Lower lobe of right lung (tissue), 2 donors: ENCODE results near the gene GRK7. TPM values are rescaled to one million over a fixed set of nuclear protein-coding genes. Genes with fewer than 3 reads are reported as not detected.

Source experiments
- ATAC-seq, 2 donors: fragments of 200-7000 bp; cut with Tn5 transposase; one replicate each; pipeline ENCODE4 v1.9.1; 2020 to 2022; ENCODE audit warnings: mild to moderate bottlenecking in 2 of 2, moderate library complexity in 2 of 2
- DNase-seq: peaks from one replicate; pipeline ENCODE4 v3.0.0-alpha.2; 2020
- H3K27ac ChIP-seq: fragments of 200-600 bp; one replicate; pipeline ENCODE4 v1.8.0; 2022
- H3K27me3 ChIP-seq: fragments of 200-600 bp; one replicate; pipeline ENCODE4 v1.8.0; 2022; ENCODE audit warnings: low read depth
- H3K36me3 ChIP-seq: fragments of 200-600 bp; one replicate; pipeline ENCODE4 v1.8.0; 2022; ENCODE audit warnings: mild to moderate bottlenecking
- H3K4me1 ChIP-seq: fragments of 200-600 bp; one replicate; pipeline ENCODE4 v1.8.0; 2022
- H3K4me3 ChIP-seq: fragments of 200-600 bp; one replicate; pipeline ENCODE4 v1.8.0; 2022; ENCODE audit warnings: mild to moderate bottlenecking
- H3K9me3 ChIP-seq: fragments of 200-600 bp; one replicate; pipeline ENCODE4 v1.8.0; 2022
- CTCF ChIP-seq: fragments of 200-600 bp; IDR thresholded peaks from one replicate; pipeline ENCODE4 v1.8.0; 2022; ENCODE audit warnings: antibody characterized with exemption, mild to moderate bottlenecking
- intact Hi-C: fragments of 100-400 bp; cut with DNase I; formaldehyde crosslinking; loops from one replicate; pipeline ENCODE4 v1.11.0; 2022
- total RNA-seq: library from RNA; stranded (reverse); fragmentation: NEBNext Ultra II Directional; extraction: Animal tissue kit (Norgen Biotek cat#: 25700); gene quantifications from one replicate; pipeline ENCODE4 v1.2.1, GENCODE V29; 2021
- donor health status: DM: no; HTN: yes; CAD: no; lungs with severe emphysema.

The GRK7 gene
- total RNA-seq, 1 donor from 2014 or later: not detected

- H3K27ac ChIP-seq: no peak overlapping the region
- H3K36me3 ChIP-seq: no peaks in the 10 kb centered on the region
- no peak for TF ChIP-seq CTCF
- DNase-seq: no peak
- H3K27me3 ChIP-seq: no peaks in the 10 kb centered on the region
- no peak overlapping the region for H3K4me3 ChIP-seq
- H3K9me3 ChIP-seq: no peaks in the 10 kb centered on the region
- no peak for ATAC-seq
- intact Hi-C loops: no loop called here
- H3K4me1 ChIP-seq: peaks cover 24% of the 10 kb centered on the region
These were observed 27.3 kb upstream of the GRK7 start for GRCh38 chr3:141735770-141736465.

GRCh38 chr3:141737093-141737492, 26.1 kb upstream of the GRK7 start:
- ATAC-seq: no peak

GRCh38 chr3:141737678-141738021, 25.6 kb upstream of the GRK7 start:
- peaks cover 3% of the 10 kb centered on the region for H3K36me3 ChIP-seq
- ATAC-seq (no peak), DNase-seq (no peak)
- intact Hi-C loops: no loop called here
- H3K4me3 ChIP-seq: peak overlapping the region; percentile 78
- peaks cover 35% of the 10 kb centered on the region for H3K4me1 ChIP-seq
- H3K9me3 ChIP-seq: no peaks in the 10 kb centered on the region
- no peak for TF ChIP-seq CTCF
- peak overlapping the region; percentile 95 for H3K27ac ChIP-seq
- no peaks in the 10 kb centered on the region for H3K27me3 ChIP-seq

More at GRCh38 chr3:141737093-141737492, 26.1 kb upstream of the GRK7 start:
- TF ChIP-seq CTCF: no peak
- Histone ChIP-seq H3K4me1 (peaks cover 31% of the 10 kb centered on the region), H3K4me3 (no peak overlapping the region), H3K36me3 (no peaks in the 10 kb centered on the region), H3K27ac (no peak overlapping the region), H3K27me3 (no peaks in the 10 kb centered on the region), H3K9me3 (no peaks in the 10 kb centered on the region)
- intact Hi-C loops: no loop called here
- DNase-seq: no peak

GRCh38 chr3:141738022-141738890, 25.0 kb upstream of the GRK7 start, which contains the start of gene RNF7:
TSS of gene RNF7 (plus strand) at chr3:141738298. CDS start at chr3:141738342, 44 bp downstream.
- peak; percentile 97 for DNase-seq
- Histone ChIP-seq H3K4me3 (peak within 1 kb of the TSS; percentile 78), H3K36me3 (peaks cover 9% of the 10 kb centered on the region), H3K27ac (peak within 1 kb of the TSS; percentile 95), H3K9me3 (no peaks in the 10 kb centered on the region), H3K27me3 (no peaks in the 10 kb centered on the region), H3K4me1 (peaks cover 41% of the 10 kb centered on the region)
- intact Hi-C loops: no loop called here
- peak; percentile 98 to 99 for ATAC-seq
- peak; percentile 96 for TF ChIP-seq CTCF

GRCh38 chr3:141738891-141739363, 24.3 kb upstream of the GRK7 start:
- Histone ChIP-seq H3K27me3 (no peaks in the 10 kb centered on the region), H3K9me3 (no peaks in the 10 kb centered on the region), H3K4me1 (peaks cover 47% of the 10 kb centered on the region), H3K36me3 (peaks cover 10% of the 10 kb centered on the region), H3K27ac (peak overlapping the region; percentile 95), H3K4me3 (peak overlapping the region; percentile 78)
- DNase-seq (no peak), ATAC-seq (peak; percentile 0 to 52)
- intact Hi-C loops: no loop called here
- no peak for TF ChIP-seq CTCF
